SIG-M5 (cell line): ENCODE results near the gene ZNF764.
"Not testable (repeated sequence)": the region's sequence is repeated elsewhere in the genome, so short reads cannot be mapped to it uniquely, and the experiment has no call there.

Experiments used
- DNase-seq: peaks from one replicate; lab custom pipeline; 2025; lab: John Stamatoyannopoulos, UW

ZNF764 gene

GRCh38 chr16:30548416-30549253, 9.5 kb downstream of the ZNF764 start:
- no peak for DNase-seq

GRCh38 chr16:30546115-30546514, 12.1 kb downstream of the ZNF764 start:
- no peak for DNase-seq

GRCh38 chr16:30543067-30543466, 15.1 kb downstream of the ZNF764 start:
- no peak for DNase-seq

GRCh38 chr16:30541502-30542329, 16.5 kb downstream of the ZNF764 start:
- DNase-seq = no peak

- not testable (repeated sequence) for DNase-seq
Observed at GRCh38 chr16:30540916-30541464, 17.2 kb downstream of the ZNF764 start.

GRCh38 chr16:30539986-30540526, 18.1 kb downstream of the ZNF764 start:
- not testable (repeated sequence) for DNase-seq

- no peak for DNase-seq
Observed at GRCh38 chr16:30539000-30539964, 18.9 kb downstream of the ZNF764 start.

- not testable (repeated sequence) for DNase-seq
Observed at GRCh38 chr16:30536391-30537024, 21.7 kb downstream of the ZNF764 start.

GRCh38 chr16:30535777-30536190, 22.4 kb downstream of the ZNF764 start:
- no peak for DNase-seq

- DNase-seq = no peak
Observed at GRCh38 chr16:30535106-30535776, 22.9 kb downstream of the ZNF764 start.

GRCh38 chr16:30534368-30535105, 23.6 kb downstream of the ZNF764 start, which contains the start of gene ZNF747:
ZNF747 (minus strand) TSS chr16:30534858; CDS start chr16:30534679, 179 bp downstream.
- no peak for DNase-seq

GRCh38 chr16:30533748-30534367, 24.3 kb downstream of the ZNF764 start:
- DNase-seq = no peak

GRCh38 chr16:30533146-30533522, 25.0 kb downstream of the ZNF764 start:
- DNase-seq = no peak

GRCh38 chr16:30532285-30533145, 25.7 kb downstream of the ZNF764 start:
- no peak for DNase-seq

GRCh38 chr16:30530163-30531037, 27.8 kb downstream of the ZNF764 start:
- DNase-seq = no peak

GRCh38 chr16:30528799-30529457, 29.2 kb downstream of the ZNF764 start:
- no peak for DNase-seq
